Parathyroid adenoma (tissue), 2 donors: ENCODE data around the gene MYOCOS.
"Not testable (repeated sequence)": the region's sequence is repeated elsewhere in the genome, so short reads cannot be mapped to it uniquely, and the experiment has no call there.

Experiments used
- H2AFZ ChIP-seq: fragments of 300-600 bp; sonication (generic); one replicate; pipeline ENCODE4 v1.7.0; 2017; ENCODE audit warnings: antibody characterized with exemption, mild to moderate bottlenecking
- H3K27ac ChIP-seq: fragments of 300-600 bp; sonication (generic); one replicate; pipeline ENCODE4 v1.7.0; 2017
- H3K27me3 ChIP-seq: fragments of 300-600 bp; sonication (generic); one replicate; pipeline ENCODE4 v1.7.0; 2017; ENCODE audit warnings: low read length; ENCODE audit not compliant: control insufficient read depth, insufficient read depth
- H3K36me3 ChIP-seq: fragments of 300-600 bp; sonication (generic); one replicate; pipeline ENCODE4 v1.7.0; 2017; ENCODE audit warnings: low read length; ENCODE audit not compliant: control insufficient read depth, insufficient read depth
- H3K4me1 ChIP-seq: fragments of 300-600 bp; sonication (generic); one replicate; pipeline ENCODE4 v1.7.0; 2017; ENCODE audit warnings: control low read depth
- H3K4me2 ChIP-seq: fragments of 300-600 bp; sonication (generic); one replicate; pipeline ENCODE4 v1.7.0; 2017; ENCODE audit warnings: low read length
- H3K4me3 ChIP-seq: fragments of 300-600 bp; sonication (generic); one replicate; pipeline ENCODE4 v1.7.0; 2017; ENCODE audit warnings: low read depth, low read length
- H3K79me2 ChIP-seq: fragments of 300-600 bp; sonication (generic); one replicate; pipeline ENCODE4 v1.7.0; 2017; ENCODE audit warnings: control low read depth
- H3K9ac ChIP-seq: fragments of 300-600 bp; sonication (generic); one replicate; pipeline ENCODE4 v1.7.0; 2017; ENCODE audit warnings: mild to moderate bottlenecking
- H3K9me3 ChIP-seq: fragments of 300-600 bp; sonication (generic); one replicate; pipeline ENCODE4 v1.7.0; 2017; ENCODE audit warnings: low read length; ENCODE audit not compliant: control insufficient read depth
- CTCF ChIP-seq: fragments of 300-600 bp; sonication (generic); IDR thresholded peaks from one replicate; pipeline ENCODE4 v1.7.0; 2017; ENCODE audit warnings: antibody characterized with exemption, mild to moderate bottlenecking
- donor health status: primary hyperparathyroidism.

Gene MYOCOS

GRCh38 chr1:171596119-171596518 lies 25.9 kb upstream of the MYOCOS start:
- H3K27me3 ChIP-seq = no peaks in the 10 kb centered on the region
- H3K9me3 ChIP-seq = no peaks in the 10 kb centered on the region
- no peak overlapping the region for H3K4me2 ChIP-seq
- H3K36me3 ChIP-seq = no peaks in the 10 kb centered on the region
- H3K9ac ChIP-seq = no peak overlapping the region
- no peaks in the 10 kb centered on the region for H3K79me2 ChIP-seq
- TF ChIP-seq CTCF = no peak
- H3K27ac ChIP-seq = no peak overlapping the region
- H2AFZ ChIP-seq = no peak overlapping the region
- H3K4me3 ChIP-seq = no peak overlapping the region
- no peaks in the 10 kb centered on the region for H3K4me1 ChIP-seq

GRCh38 chr1:171596705-171597104 lies 25.3 kb upstream of the MYOCOS start:
- Histone ChIP-seq H2AFZ (no peak overlapping the region), H3K9me3 (no peaks in the 10 kb centered on the region), H3K27ac (no peak overlapping the region), H3K4me3 (no peak overlapping the region), H3K9ac (no peak overlapping the region), H3K36me3 (no peaks in the 10 kb centered on the region), H3K4me1 (no peaks in the 10 kb centered on the region), H3K4me2 (no peak overlapping the region), H3K79me2 (no peaks in the 10 kb centered on the region), H3K27me3 (no peaks in the 10 kb centered on the region)
- TF ChIP-seq CTCF = no peak

GRCh38 chr1:171597203-171597602 lies 24.8 kb upstream of the MYOCOS start:
- TF ChIP-seq CTCF = no peak
- H3K27ac ChIP-seq = no peak overlapping the region
- H3K9me3 ChIP-seq = no peaks in the 10 kb centered on the region
- no peaks in the 10 kb centered on the region for H3K36me3 ChIP-seq
- no peak overlapping the region for H3K4me2 ChIP-seq
- no peaks in the 10 kb centered on the region for H3K4me1 ChIP-seq
- H3K4me3 ChIP-seq = no peak overlapping the region
- no peaks in the 10 kb centered on the region for H3K27me3 ChIP-seq
- no peak overlapping the region for H2AFZ ChIP-seq
- H3K9ac ChIP-seq = no peak overlapping the region
- no peaks in the 10 kb centered on the region for H3K79me2 ChIP-seq

GRCh38 chr1:171600310-171600709 lies 21.7 kb upstream of the MYOCOS start:
- H3K9ac ChIP-seq, H2AFZ ChIP-seq, H3K36me3 ChIP-seq, H3K4me2 ChIP-seq, H3K27me3 ChIP-seq, H3K9me3 ChIP-seq, H3K79me2 ChIP-seq, H3K4me1 ChIP-seq, H3K4me3 ChIP-seq, H3K27ac ChIP-seq: not testable (repeated sequence)

GRCh38 chr1:171600862-171601261 lies 21.2 kb upstream of the MYOCOS start:
- Histone ChIP-seq H3K9ac (no peak overlapping the region), H3K79me2 (no peaks in the 10 kb centered on the region), H2AFZ (no peak overlapping the region), H3K27me3 (no peaks in the 10 kb centered on the region), H3K4me3 (no peak overlapping the region), H3K4me1 (no peaks in the 10 kb centered on the region), H3K4me2 (no peak overlapping the region), H3K27ac (no peak overlapping the region), H3K36me3 (no peaks in the 10 kb centered on the region), H3K9me3 (no peaks in the 10 kb centered on the region)
- no peak for TF ChIP-seq CTCF

- H3K9me3 ChIP-seq, H2AFZ ChIP-seq, H3K27ac ChIP-seq, H3K79me2 ChIP-seq, H3K4me2 ChIP-seq, H3K4me1 ChIP-seq, H3K36me3 ChIP-seq, H3K9ac ChIP-seq, H3K27me3 ChIP-seq, H3K4me3 ChIP-seq: not testable (repeated sequence)
These were observed 19.0 kb upstream of the MYOCOS start for GRCh38 chr1:171603042-171603441.
